Measurements from ENCODE around the gene ABCC4. TPM values are rescaled to one million over a fixed set of nuclear protein-coding genes. Genes with fewer than 3 reads are reported as not detected.

Gene ABCC4
- total and polyA plus RNA-seq, 2 of the 13 experiments (the other 11 are each of a cell fraction or from before 2014, with no cell fraction given): 4.2 to 11.3 TPM

DNA sequence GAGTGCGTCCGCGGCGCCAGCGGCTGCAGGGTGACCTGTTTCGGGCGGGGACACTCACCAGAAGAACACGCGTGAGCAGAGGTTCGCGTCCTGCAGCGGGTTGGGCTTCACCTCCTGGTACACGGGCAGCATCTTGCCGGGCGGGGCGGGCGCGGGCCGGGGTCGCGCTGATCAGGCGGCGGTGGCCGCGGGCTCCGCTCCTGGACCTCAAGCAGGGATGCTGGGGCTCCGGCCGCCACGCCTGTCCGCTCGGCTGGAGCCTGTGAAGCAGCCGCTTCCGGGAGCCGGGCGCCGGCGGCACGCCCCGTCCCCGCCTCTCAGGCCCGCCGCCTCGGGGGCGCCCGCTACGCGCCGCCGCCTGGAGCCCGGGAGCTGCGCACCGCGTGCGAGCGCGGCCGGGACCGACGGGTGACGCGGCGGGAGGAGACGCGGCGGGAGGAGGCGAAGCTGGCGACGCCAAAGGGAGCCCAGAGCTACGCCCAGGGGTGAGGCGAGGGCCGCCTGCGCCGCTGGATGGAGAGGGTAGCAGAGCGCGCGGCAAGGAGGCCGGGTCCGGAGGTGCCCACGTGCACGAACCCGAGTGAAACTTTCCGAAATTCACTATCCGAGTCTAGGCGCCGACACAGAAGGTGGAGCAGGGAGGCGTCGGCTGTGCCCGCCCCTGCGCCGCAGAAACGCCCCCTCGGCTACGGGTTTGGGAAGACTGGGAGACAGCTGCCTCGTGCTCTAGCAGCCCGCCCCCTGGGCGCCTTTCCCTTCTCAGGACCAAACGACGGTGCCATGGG is at the start of gene ABCC4 (continued):
- TF ChIP-seq ARID5B (CRISPR knock-in tag; IDR thresholded peaks at IDR 0.05) (no peak), ZNF891 (CRISPR knock-in tag; IDR thresholded peaks at IDR 0.05) (peak; percentile 50; the same call in 1 of the 2 replicates), MAZ (IDR thresholded peaks at IDR 0.05; ENCODE audit: borderline replicate concordance, low read depth, low read length) (no peak), MAZ (CRISPR knock-in tag; IDR thresholded peaks at IDR 0.05; ENCODE audit: low read depth) (peak; percentile 57; the same call in 1 of the 2 replicates), ZNF331 (CRISPR knock-in tag; IDR thresholded peaks at IDR 0.05) (0 out of 2 replicates have a peak, but pooled peaks have one; percentile 20), RORA (CRISPR knock-in tag; IDR thresholded peaks at IDR 0.05) (no peak), ZNF672 (CRISPR knock-in tag; IDR thresholded peaks at IDR 0.05) (no peak), TP53 (CRISPR knock-in tag; conservative IDR thresholded peaks at IDR 0.05) (no peak), ZNF761 (CRISPR knock-in tag; conservative IDR thresholded peaks at IDR 0.05) (0 out of 2 replicates have a peak, but pooled peaks have one; percentile 30), ARNTL (CRISPR knock-in tag; IDR thresholded peaks at IDR 0.05) (no peak), ZNF10 (CRISPR knock-in tag; IDR thresholded peaks at IDR 0.05; ENCODE audit: borderline replicate concordance, low read depth) (no peak), CEBPZ (IDR thresholded peaks at IDR 0.05; ENCODE audit: low read length) (no peak), DNMT1 (CRISPR knock-in tag; IDR thresholded peaks at IDR 0.05) (no peak), ARHGAP35 (CRISPR knock-in tag; IDR thresholded peaks at IDR 0.05; ENCODE audit: borderline replicate concordance) (no peak), MED13 (CRISPR knock-in tag; IDR thresholded peaks at IDR 0.05) (no peak), ZNF282 (IDR thresholded peaks at IDR 0.05; ENCODE audit: partially characterized antibody) (no peak), MEIS1 (CRISPR knock-in tag; IDR thresholded peaks at IDR 0.05; ENCODE audit: borderline replicate concordance) (no peak), NPAS2 (CRISPR knock-in tag; IDR thresholded peaks at IDR 0.05; ENCODE audit: borderline replicate concordance) (no peak)
- TF ChIP-seq, protein P1, sequence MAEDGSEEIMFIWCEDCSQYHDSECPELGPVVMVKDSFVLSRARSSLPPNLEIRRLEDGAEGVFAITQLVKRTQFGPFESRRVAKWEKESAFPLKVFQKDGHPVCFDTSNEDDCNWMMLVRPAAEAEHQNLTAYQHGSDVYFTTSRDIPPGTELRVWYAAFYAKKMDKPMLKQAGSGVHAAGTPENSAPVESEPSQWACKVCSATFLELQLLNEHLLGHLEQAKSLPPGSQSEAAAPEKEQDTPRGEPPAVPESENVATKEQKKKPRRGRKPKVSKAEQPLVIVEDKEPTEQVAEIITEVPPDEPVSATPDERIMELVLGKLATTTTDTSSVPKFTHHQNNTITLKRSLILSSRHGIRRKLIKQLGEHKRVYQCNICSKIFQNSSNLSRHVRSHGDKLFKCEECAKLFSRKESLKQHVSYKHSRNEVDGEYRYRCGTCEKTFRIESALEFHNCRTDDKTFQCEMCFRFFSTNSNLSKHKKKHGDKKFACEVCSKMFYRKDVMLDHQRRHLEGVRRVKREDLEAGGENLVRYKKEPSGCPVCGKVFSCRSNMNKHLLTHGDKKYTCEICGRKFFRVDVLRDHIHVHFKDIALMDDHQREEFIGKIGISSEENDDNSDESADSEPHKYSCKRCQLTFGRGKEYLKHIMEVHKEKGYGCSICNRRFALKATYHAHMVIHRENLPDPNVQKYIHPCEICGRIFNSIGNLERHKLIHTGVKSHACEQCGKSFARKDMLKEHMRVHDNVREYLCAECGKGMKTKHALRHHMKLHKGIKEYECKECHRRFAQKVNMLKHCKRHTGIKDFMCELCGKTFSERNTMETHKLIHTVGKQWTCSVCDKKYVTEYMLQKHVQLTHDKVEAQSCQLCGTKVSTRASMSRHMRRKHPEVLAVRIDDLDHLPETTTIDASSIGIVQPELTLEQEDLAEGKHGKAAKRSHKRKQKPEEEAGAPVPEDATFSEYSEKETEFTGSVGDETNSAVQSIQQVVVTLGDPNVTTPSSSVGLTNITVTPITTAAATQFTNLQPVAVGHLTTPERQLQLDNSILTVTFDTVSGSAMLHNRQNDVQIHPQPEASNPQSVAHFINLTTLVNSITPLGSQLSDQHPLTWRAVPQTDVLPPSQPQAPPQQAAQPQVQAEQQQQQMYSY (CRISPR knock-in tag; IDR thresholded peaks at IDR 0.05): no peak

Data from HepG2 (cell line).